ENCODE data around the gene KASH5.
"Not testable (repeated sequence)": the region's sequence is repeated elsewhere in the genome, so short reads cannot be mapped to it uniquely, and the experiment has no call there.

KASH5 gene

GRCh38 chr19:49439836-49440235, 51.8 kb downstream of the KASH5 start:
- no peak for DNase-seq

- DNase-seq: peak; percentile 71
Measured at GRCh38 chr19:49440439-49441209, 52.6 kb downstream of the KASH5 start.

GRCh38 chr19:49441210-49441959, 53.3 kb downstream of the KASH5 start, which contains the start of gene SLC17A7:
SLC17A7 (minus strand) TSS chr19:49441527; CDS start chr19:49441379, 148 bp downstream.
- DNase-seq: peak; percentile 88

- DNase-seq: peak; percentile 49
Measured at GRCh38 chr19:49441960-49442350, 53.9 kb downstream of the KASH5 start.

- DNase-seq: no peak
Measured at GRCh38 chr19:49442354-49442753, 54.3 kb downstream of the KASH5 start.

GRCh38 chr19:49442771-49443365, 54.8 kb downstream of the KASH5 start:
- peak; percentile 98 for DNase-seq

- peak; percentile 98 for DNase-seq
Measured at GRCh38 chr19:49443366-49444099, 55.5 kb downstream of the KASH5 start.

GRCh38 chr19:49444100-49444700, 56.2 kb downstream of the KASH5 start:
- DNase-seq: not testable (repeated sequence)

GRCh38 chr19:49445997-49446396, 57.9 kb downstream of the KASH5 start:
- DNase-seq: no peak

GRCh38 chr19:49447485-49448431, 59.7 kb downstream of the KASH5 start:
- peak; percentile 85 for DNase-seq

GRCh38 chr19:49448432-49448786, 60.4 kb downstream of the KASH5 start:
- no peak for DNase-seq

GRCh38 chr19:49450405-49450804, 62.4 kb downstream of the KASH5 start:
- no peak for DNase-seq

- DNase-seq: peak; percentile 100
Measured at GRCh38 chr19:49451430-49452181, 63.6 kb downstream of the KASH5 start, which contains the start of gene PIH1D1. PIH1D1 (minus strand) TSS chr19:49451814; CDS start chr19:49451574, 240 bp downstream.

GRCh38 chr19:49453013-49453756, 65.1 kb downstream of the KASH5 start, which contains the start of gene ALDH16A1:
ALDH16A1 (plus strand) TSS chr19:49453225; CDS start chr19:49453332, 107 bp downstream.
- peak; percentile 99 for DNase-seq

- no peak for DNase-seq
Measured at GRCh38 chr19:49453757-49454240, 65.8 kb downstream of the KASH5 start.

- no peak for DNase-seq
Measured at GRCh38 chr19:49455773-49456172, 67.7 kb downstream of the KASH5 start.

GRCh38 chr19:49456326-49456725, 68.3 kb downstream of the KASH5 start:
- DNase-seq: no peak

- no peak for DNase-seq
Measured at GRCh38 chr19:49458567-49458903, 70.5 kb downstream of the KASH5 start.

GRCh38 chr19:49459388-49459787, 71.3 kb downstream of the KASH5 start:
- no peak for DNase-seq

- DNase-seq: not testable (repeated sequence)
Measured at GRCh38 chr19:49461130-49461529, 73.1 kb downstream of the KASH5 start.
